Naive thymus-derived CD4-positive, alpha-beta T cell (primary cell): ENCODE results near the gene STXBP2. TPM values are rescaled to one million over a fixed set of nuclear protein-coding genes. Genes with fewer than 3 reads are reported as not detected.
"Not testable (repeated sequence)": the region's sequence is repeated elsewhere in the genome, so short reads cannot be mapped to it uniquely, and the experiment has no call there.

Source experiments
- ATAC-seq: fragments of 150-1000 bp; cut with Tn5 transposase; 2 replicates; pipeline ENCODE4 v1.10.0; 2021; ENCODE audit warnings: mild to moderate bottlenecking, moderate library complexity
- CTCF ChIA-PET: fragments of 350-600 bp; sonication (Branson Sonifier 250); formaldehyde crosslinking; loops from one replicate; lab custom pipeline; 2021; ENCODE audit warnings: antibody characterized with exemption; lab: Charles Lee
- POLR2A ChIA-PET: fragments of 350-600 bp; sonication (Branson Sonifier 250); formaldehyde crosslinking; loops from one replicate; lab custom pipeline; 2021; ENCODE audit warnings: antibody characterized with exemption, inconsistent platforms; lab: Charles Lee
- DNase-seq, 9 donors: peaks; one replicate each; pipeline versions ENCODE4 v3.0.0 to v3.0.0-alpha.2; 2020 to 2022; ENCODE audit warnings: mixed read lengths in 1 of 9
- H3K27ac ChIP-seq: one replicate; pipeline ENCODE4 v1.7.0; 2013; ENCODE audit warnings: mild to moderate bottlenecking, low read depth, low read length, moderate library complexity
- H3K27me3 ChIP-seq, 2 donors: one replicate each; pipeline ENCODE4 v1.7.0; 2013; ENCODE audit warnings: low read length in 2 of 2, mild to moderate bottlenecking in 2 of 2, moderate library complexity in 2 of 2; ENCODE audit not compliant: control insufficient read depth in 2 of 2, insufficient read depth in 2 of 2
- H3K36me3 ChIP-seq, 3 experiments: 1 replicate in 2 of 3; 2 replicates in 1 of 3; pipeline ENCODE4 v1.7.0; 2013; ENCODE audit warnings: low read length in 3 of 3, mild to moderate bottlenecking in 3 of 3, moderate library complexity in 1 of 3; ENCODE audit not compliant: insufficient read depth in 3 of 3, control insufficient read depth in 2 of 3
- H3K4me1 ChIP-seq, 2 donors: one replicate each; pipeline ENCODE4 v1.7.0; 2013; ENCODE audit warnings: low read length in 2 of 2, mild to moderate bottlenecking in 2 of 2, moderate library complexity in 1 of 2; ENCODE audit not compliant: control insufficient read depth in 2 of 2, insufficient read depth in 2 of 2
- H3K4me3 ChIP-seq: 2 replicates; pipeline ENCODE4 v1.7.0; 2013; ENCODE audit warnings: mild to moderate bottlenecking, low read length
- H3K9me3 ChIP-seq, 3 experiments: 1 replicate in 2 of 3; 2 replicates in 1 of 3; pipeline ENCODE4 v1.7.0; 2013; ENCODE audit warnings: low read length in 3 of 3; ENCODE audit not compliant: control insufficient read depth in 2 of 3
- H3K27ac Mint-ChIP-seq, 9 donors: one replicate each; pipeline ENCODE4 v1.8.0; 2020 to 2022; ENCODE audit warnings: mixed read lengths in 9 of 9, mild to moderate bottlenecking in 8 of 9, moderate library complexity in 5 of 9, inconsistent platforms in 2 of 9
- H3K27me3 Mint-ChIP-seq, 5 donors: one replicate each; pipeline ENCODE4 v1.8.0; 2021 to 2022; ENCODE audit warnings: mixed read lengths in 5 of 5, mild to moderate bottlenecking in 1 of 5
- H3K36me3 Mint-ChIP-seq, 5 donors: one replicate each; pipeline ENCODE4 v1.8.0; 2020 to 2022; ENCODE audit warnings: mixed read lengths in 5 of 5, mild to moderate bottlenecking in 3 of 5, inconsistent platforms in 1 of 5
- H3K4me1 Mint-ChIP-seq, 7 donors: one replicate each; pipeline ENCODE4 v1.8.0; 2020 to 2022; ENCODE audit warnings: mixed read lengths in 7 of 7, mild to moderate bottlenecking in 3 of 7, inconsistent platforms in 1 of 7
- H3K4me3 Mint-ChIP-seq, 10 donors: one replicate each; pipeline ENCODE4 v1.8.0; 2020 to 2022; ENCODE audit warnings: mild to moderate bottlenecking in 10 of 10, mixed read lengths in 10 of 10, moderate library complexity in 6 of 10, inconsistent platforms in 2 of 10
- H3K9me3 Mint-ChIP-seq, 11 donors: one replicate each; pipeline ENCODE4 v1.8.0; 2020 to 2022; ENCODE audit warnings: mixed read lengths in 11 of 11, mild to moderate bottlenecking in 4 of 11, inconsistent platforms in 1 of 11, moderate library complexity in 1 of 11
- intact Hi-C, 2 donors: fragments of 100-400 bp; cut with micrococcal nuclease; formaldehyde crosslinking; loops; one replicate each; pipeline ENCODE4 v1.15.1; 2023
- polyA plus RNA-seq, 2 donors: library from polyadenylated mRNA; unstranded; fragments of 300-500 nt; fragmentation: Illumina TruSeq; gene quantifications; one replicate each; pipeline ENCODE4 v1.2.3, GENCODE V29; 2021
- total RNA-seq, 6 experiments: library from RNA in 5 of 6; stranded (reverse) in 5 of 6; gene quantifications; 1 replicate in 5 of 6; 2 replicates in 1 of 6; pipeline ENCODE4 v1.2.3 and lab custom pipeline; 2021 to 2026

The STXBP2 gene
- total and polyA plus RNA-seq, 7 experiments from 2014 or later, result 52.8 to 411 (median 176) TPM

DNA sequence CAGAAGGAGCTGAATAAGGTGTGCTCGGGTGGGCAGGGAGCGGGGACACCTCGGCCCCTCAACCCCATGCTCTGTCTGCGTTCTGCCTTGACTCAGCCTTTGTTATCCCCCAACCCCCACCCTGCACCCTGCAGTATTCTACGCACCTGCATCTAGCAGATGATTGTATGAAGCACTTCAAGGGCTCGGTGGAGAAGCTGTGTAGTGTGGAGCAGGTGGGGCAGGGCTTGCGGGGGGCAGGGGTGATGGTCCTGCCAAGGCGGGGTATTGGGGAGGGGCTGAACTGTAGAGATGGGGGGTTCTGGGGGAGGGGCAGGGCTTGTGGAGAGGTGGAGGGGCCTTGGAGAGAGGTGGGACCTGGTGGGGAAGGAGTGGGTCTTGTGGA lies 6.1 kb downstream of the STXBP2 start:
- H3K36me3 ChIP-seq, result peaks cover 0 to 69% (median 3%) of the 10 kb centered on the region in 3 experiments
- peaks cover 0 to 5% (median 0%) of the 10 kb centered on the region in 11 donors for H3K9me3 Mint-ChIP-seq
- H3K4me3 Mint-ChIP-seq, result no peak overlapping the region
- H3K27me3 Mint-ChIP-seq, result no peaks in the 10 kb centered on the region
- no peak for DNase-seq
- no peaks in the 10 kb centered on the region for H3K27me3 ChIP-seq
- peaks cover 0 to 1% of the 10 kb centered on the region in 2 donors for H3K4me1 ChIP-seq
- ChIA-PET POLR2A (interaction anchor here (1.0 to 1.2 kb wide), 2 partner anchors 12 kb away, joined by 3 to 4 read pairs; no protein-coding TSS in a partner anchor), CTCF (no interaction called here)
- no peaks in the 10 kb centered on the region for H3K9me3 ChIP-seq
- H3K27ac Mint-ChIP-seq, result no peak overlapping the region
- H3K4me1 Mint-ChIP-seq, result peaks cover 9 to 28% (median 16%) of the 10 kb centered on the region in 7 donors
- no peak overlapping the region for H3K4me3 ChIP-seq
- intact Hi-C loops, result no loop called here
- H3K27ac ChIP-seq, result no peak overlapping the region
- no peak for ATAC-seq
- peaks cover 0 to 22% (median 8%) of the 10 kb centered on the region in 5 donors for H3K36me3 Mint-ChIP-seq

DNA sequence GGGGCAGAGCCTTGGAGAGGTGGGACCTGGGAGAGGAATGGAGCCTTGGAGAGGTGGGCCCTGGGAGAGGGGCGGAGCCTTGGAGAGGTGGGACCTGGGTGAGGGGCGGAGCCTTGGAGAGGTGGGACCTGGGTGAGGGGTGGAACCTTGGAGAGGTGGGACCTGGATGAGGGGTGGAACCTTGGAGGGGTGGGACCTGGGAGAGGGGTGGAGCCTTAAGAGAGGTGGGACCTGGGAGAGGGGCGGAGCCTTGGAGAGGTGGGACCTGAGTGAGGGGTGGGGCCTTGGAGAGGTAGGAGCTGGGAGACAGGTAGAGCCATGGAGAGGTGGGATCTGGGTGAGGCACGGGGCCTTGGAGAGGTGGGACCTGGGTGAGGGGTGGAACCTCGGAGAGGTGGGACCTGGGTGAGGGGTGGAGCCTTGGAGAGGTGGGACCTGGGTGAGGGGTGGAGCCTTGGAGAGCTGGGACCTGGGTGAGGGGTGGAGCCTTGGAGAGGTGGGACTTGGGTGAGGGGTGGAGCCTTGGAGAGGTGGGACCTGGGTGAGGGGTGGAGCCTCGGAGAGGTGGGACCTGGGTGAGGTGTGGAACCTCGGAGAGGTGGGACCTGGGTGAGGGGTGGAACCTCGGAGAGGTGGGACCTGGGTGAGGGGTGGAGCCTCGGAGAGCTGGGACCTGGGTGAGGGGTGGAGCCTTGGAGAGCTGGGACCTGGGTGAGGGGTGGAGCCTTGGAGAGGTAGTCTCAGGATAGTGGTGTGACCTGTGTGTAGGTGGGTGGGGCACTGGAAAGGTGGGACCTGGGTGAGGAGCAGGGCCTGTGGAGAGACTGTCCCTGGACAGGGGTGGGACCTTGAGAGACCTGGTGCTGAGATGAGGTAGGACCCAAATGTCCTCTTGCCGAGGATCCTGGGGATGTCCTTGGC lies 7.0 kb downstream of the STXBP2 start:
- H3K4me3 Mint-ChIP-seq, ATAC-seq: not testable (repeated sequence)
- CTCF ChIA-PET, result interaction anchor here (0.6 kb wide), 1 partner anchor 13 kb away, joined by 3 read pairs; no protein-coding TSS in a partner anchor

DNA sequence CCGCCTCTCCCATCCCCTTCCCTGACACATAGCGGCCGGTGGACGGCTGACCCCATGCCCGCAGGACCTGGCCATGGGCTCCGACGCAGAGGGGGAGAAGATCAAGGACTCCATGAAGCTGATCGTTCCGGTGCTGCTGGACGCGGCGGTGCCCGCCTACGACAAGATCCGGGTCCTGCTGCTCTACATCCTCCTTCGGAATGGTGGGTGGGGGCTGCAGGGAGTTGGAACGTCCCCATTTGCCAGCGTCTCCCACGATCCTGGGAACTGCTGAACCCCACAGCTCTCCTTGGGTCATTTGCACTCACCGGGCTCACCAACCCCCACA lies 7.6 kb downstream of the STXBP2 start:
- no peaks in the 10 kb centered on the region for H3K27me3 ChIP-seq
- H3K9me3 ChIP-seq, result no peaks in the 10 kb centered on the region
- no peaks in the 10 kb centered on the region for H3K27me3 Mint-ChIP-seq
- ChIA-PET CTCF (interaction anchor here (1.0 kb wide), 1 partner anchor 105 kb away, joined by 3 read pairs; no protein-coding TSS in a partner anchor), POLR2A (no interaction called here)
- H3K36me3 ChIP-seq, result peaks cover 0 to 66% (median 3%) of the 10 kb centered on the region in 3 experiments
- peaks cover 0 to 19% (median 8%) of the 10 kb centered on the region in 5 donors for H3K36me3 Mint-ChIP-seq
- ATAC-seq (no peak), DNase-seq (no peak)
- H3K4me3 Mint-ChIP-seq, result no peak overlapping the region
- H3K4me1 Mint-ChIP-seq, result peaks cover 7 to 18% (median 10%) of the 10 kb centered on the region in 7 donors
- peaks cover 0 to 5% (median 0%) of the 10 kb centered on the region in 11 donors for H3K9me3 Mint-ChIP-seq
- H3K4me1 ChIP-seq, result no peaks in the 10 kb centered on the region
- H3K27ac ChIP-seq, result no peak overlapping the region
- intact Hi-C loops, result no loop called here
- H3K4me3 ChIP-seq, result no peak overlapping the region
- H3K27ac Mint-ChIP-seq, result no peak overlapping the region

More for the DNA sequence above, 7.0 kb downstream of the STXBP2 start:
- H3K9me3 ChIP-seq, H3K27me3 Mint-ChIP-seq, H3K27me3 ChIP-seq, intact Hi-C loops, H3K27ac Mint-ChIP-seq, H3K9me3 Mint-ChIP-seq, H3K4me1 ChIP-seq, H3K27ac ChIP-seq, H3K4me3 ChIP-seq: not testable (repeated sequence)
- POLR2A ChIA-PET, result interaction anchor here (0.7 kb wide), 1 partner anchor 1927 kb away, joined by 6 read pairs; no protein-coding TSS in a partner anchor
- peaks cover 9 to 24% (median 14%) of the 10 kb centered on the region in 7 donors for H3K4me1 Mint-ChIP-seq
- H3K36me3 ChIP-seq, result peaks cover 0 to 69% (median 3%) of the 10 kb centered on the region in 3 experiments
- DNase-seq, result peak in 1 of 9 donors; percentile 32
- peaks cover 0 to 21% (median 8%) of the 10 kb centered on the region in 5 donors for H3K36me3 Mint-ChIP-seq

DNA sequence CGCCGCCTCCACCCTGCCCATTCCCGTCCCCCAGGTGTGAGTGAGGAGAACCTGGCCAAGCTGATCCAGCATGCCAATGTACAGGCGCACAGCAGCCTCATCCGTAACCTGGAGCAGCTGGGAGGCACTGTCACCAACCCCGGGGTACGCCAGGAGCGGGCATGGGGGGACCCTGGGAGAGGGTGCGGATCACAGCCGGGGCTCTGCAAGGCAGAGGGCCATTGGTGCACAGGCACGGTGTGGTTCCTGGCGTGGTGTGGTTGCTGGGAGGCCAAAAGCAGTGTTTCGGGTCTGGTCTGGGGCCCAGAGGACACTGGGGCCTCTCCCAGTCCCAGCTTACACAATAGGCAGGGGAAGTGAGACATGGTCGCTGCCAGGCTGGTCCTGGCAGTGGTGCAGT lies 8.3 kb downstream of the STXBP2 start:
- intact Hi-C loops, result no loop called here
- H3K27me3 Mint-ChIP-seq, result peaks cover 0 to 3% (median 0%) of the 10 kb centered on the region in 5 donors
- Histone ChIP-seq H3K36me3 (peaks cover 0 to 60% (median 3%) of the 10 kb centered on the region in 3 experiments), H3K4me1 (no peaks in the 10 kb centered on the region), H3K9me3 (no peaks in the 10 kb centered on the region), H3K27ac (no peak overlapping the region), H3K27me3 (no peaks in the 10 kb centered on the region), H3K4me3 (no peak overlapping the region)
- H3K36me3 Mint-ChIP-seq, result peaks cover 0 to 13% (median 5%) of the 10 kb centered on the region in 5 donors
- no peak overlapping the region for H3K4me3 Mint-ChIP-seq
- ATAC-seq, result peak; percentile 62
- DNase-seq, result no peak
- ChIA-PET POLR2A (interaction anchor here (0.9 kb wide), 1 partner anchor 9 kb away, joined by 3 read pairs; no protein-coding TSS in a partner anchor), CTCF (interaction anchor here (1.0 kb wide), 1 partner anchor 104 kb away, joined by 3 read pairs; no protein-coding TSS in a partner anchor)
- H3K9me3 Mint-ChIP-seq, result peaks cover 0 to under 1% (median 0%) of the 10 kb centered on the region in 11 donors
- peaks cover under 1 to 12% (median 4%) of the 10 kb centered on the region in 7 donors for H3K4me1 Mint-ChIP-seq
- peak overlapping the region in 1 of 9 donors; percentile 14 for H3K27ac Mint-ChIP-seq

DNA sequence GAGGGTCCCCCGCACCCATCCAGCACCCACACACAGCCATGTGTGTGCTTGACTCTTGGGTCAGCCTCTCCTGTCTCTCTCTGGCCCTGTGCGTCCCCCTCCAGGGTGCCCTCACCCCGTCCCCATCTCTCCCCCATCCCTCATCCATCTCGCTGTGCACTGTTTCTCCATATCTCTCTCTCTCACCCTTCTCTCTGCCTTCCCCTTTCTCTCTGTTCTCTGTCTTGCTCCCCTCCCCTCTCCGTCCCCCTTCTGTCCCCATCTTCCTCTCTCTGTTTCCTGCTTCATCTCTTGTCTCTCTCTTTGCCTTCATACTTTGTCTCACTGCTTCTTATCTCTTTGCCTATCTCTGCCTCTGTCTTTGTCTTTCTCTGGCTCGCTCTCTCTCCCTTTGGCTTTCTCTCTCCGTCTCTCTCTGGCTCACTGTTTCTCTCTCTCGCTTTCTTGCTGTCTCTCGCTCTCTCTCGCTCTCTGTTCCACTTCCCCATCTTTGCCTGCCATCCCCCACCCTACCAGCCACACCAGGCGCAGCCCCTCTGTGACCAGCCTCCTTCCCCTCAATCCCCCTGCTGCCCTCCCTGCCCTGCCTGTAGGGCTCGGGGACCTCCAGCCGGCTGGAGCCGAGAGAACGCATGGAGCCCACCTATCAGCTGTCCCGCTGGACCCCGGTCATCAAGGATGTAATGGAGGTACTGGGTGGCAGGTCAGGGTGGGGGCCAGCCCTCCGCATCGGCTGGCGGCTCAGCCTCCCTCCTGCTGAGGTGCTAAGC lies 8.9 kb downstream of the STXBP2 start:
- H3K4me1 Mint-ChIP-seq, result peaks cover 0 to 11% (median 0%) of the 10 kb centered on the region in 7 donors
- peaks cover 0 to 54% (median 3%) of the 10 kb centered on the region in 3 experiments for H3K36me3 ChIP-seq
- H3K27me3 ChIP-seq, result no peaks in the 10 kb centered on the region
- no peak overlapping the region for H3K27ac ChIP-seq
- H3K4me3 Mint-ChIP-seq, result no peak overlapping the region
- peak; percentile 4 for ATAC-seq
- H3K27me3 Mint-ChIP-seq, result peaks cover 0 to 3% (median 0%) of the 10 kb centered on the region in 5 donors
- ChIA-PET POLR2A (interaction anchor here (0.9 kb wide), 1 partner anchor 10 kb away, joined by 3 read pairs; no protein-coding TSS in a partner anchor), CTCF (no interaction called here)
- H3K4me1 ChIP-seq, result no peaks in the 10 kb centered on the region
- DNase-seq, result peak in 1 of 9 donors; percentile 7
- peaks cover 0 to 12% (median 5%) of the 10 kb centered on the region in 5 donors for H3K36me3 Mint-ChIP-seq
- H3K4me3 ChIP-seq, result no peak overlapping the region
- H3K27ac Mint-ChIP-seq, result peak overlapping the region in 5 of 9 donors; percentile 14 to 74 (median 48)
- intact Hi-C loops, result no loop called here
- no peaks in the 10 kb centered on the region for H3K9me3 ChIP-seq
- H3K9me3 Mint-ChIP-seq, result no peaks in the 10 kb centered on the region

DNA sequence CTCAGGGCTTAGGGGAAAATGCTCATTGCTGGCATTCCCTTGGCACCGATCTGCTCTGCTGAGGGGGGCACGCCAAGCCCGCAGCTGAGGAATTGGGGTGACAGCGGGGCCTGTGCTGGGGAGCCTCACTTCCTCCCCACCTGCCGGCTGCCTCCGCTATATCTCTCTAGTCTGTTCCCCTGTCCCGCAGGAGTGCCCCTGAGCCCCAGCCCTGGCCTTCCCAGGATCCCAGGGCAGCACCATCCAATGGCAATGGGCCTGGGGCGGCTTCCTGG lies 9.5 kb downstream of the STXBP2 start:
- no peak overlapping the region for H3K4me3 ChIP-seq
- H3K36me3 Mint-ChIP-seq, result peaks cover 0 to 12% (median 5%) of the 10 kb centered on the region in 5 donors
- DNase-seq (peak in 1 of 9 donors; percentile 6), ATAC-seq (no peak)
- no peak overlapping the region for H3K4me3 Mint-ChIP-seq
- H3K27me3 ChIP-seq, result no peaks in the 10 kb centered on the region
- H3K36me3 ChIP-seq, result peaks cover 0 to 48% (median 3%) of the 10 kb centered on the region in 3 experiments
- CTCF ChIA-PET, result no interaction called here
- no peaks in the 10 kb centered on the region for H3K4me1 ChIP-seq
- intact Hi-C loops, result no loop called here
- H3K27ac ChIP-seq, result no peak overlapping the region
- H3K27me3 Mint-ChIP-seq, result peaks cover 0 to 3% (median 0%) of the 10 kb centered on the region in 5 donors
- no peaks in the 10 kb centered on the region for H3K9me3 Mint-ChIP-seq
- H3K4me1 Mint-ChIP-seq, result peaks cover 0 to 11% (median 0%) of the 10 kb centered on the region in 7 donors
- H3K27ac Mint-ChIP-seq, result no peak overlapping the region
- no peaks in the 10 kb centered on the region for H3K9me3 ChIP-seq
- POLR2A ChIA-PET, result no interaction called here
